Mammary epithelial cell (primary cell): ENCODE data around the gene DRICH1.

Experiments
- EZH2 ChIP-seq: IDR thresholded peaks from 2 replicates; pipeline ENCODE4 v1.6.1; 2012; ENCODE audit warnings: low read length, inconsistent platforms, borderline replicate concordance
- TF ChIP-seq, protein P1 (sequence below), 2 donors: IDR thresholded peaks in 1 of 2; conservative IDR thresholded peaks in 1 of 2; 2 replicates each; pipeline ENCODE4 v1.5.1; 2011 to 2012; ENCODE audit warnings: inconsistent platforms in 2 of 2, low read length in 2 of 2, mild to moderate bottlenecking in 2 of 2, control low read depth in 1 of 2, low read depth in 1 of 2; ENCODE audit not compliant: insufficient read depth in 1 of 2; ENCODE audit errors: extremely low read depth in 1 of 2

DNA sequence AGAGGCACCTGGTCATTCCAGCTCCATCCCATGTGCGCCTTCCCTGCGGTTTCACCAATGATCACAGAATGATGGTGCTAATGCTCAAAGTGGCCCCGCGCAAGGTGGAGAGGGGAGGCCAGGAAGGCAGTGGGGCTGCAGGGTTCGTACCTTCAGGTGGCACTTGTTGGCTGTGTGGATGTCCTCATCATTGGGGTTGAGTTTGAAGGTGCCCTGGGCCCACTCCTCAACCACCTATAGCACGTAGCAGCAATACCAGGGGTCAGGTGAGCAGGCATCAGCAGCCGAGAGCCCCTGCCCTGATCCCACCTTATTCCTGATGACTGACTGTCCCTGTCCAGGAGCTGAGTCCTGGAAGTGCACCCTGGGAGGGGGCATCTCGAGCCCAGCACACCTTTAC, 20.6 kb upstream of the DRICH1 start:
- TF ChIP-seq, protein P1, sequence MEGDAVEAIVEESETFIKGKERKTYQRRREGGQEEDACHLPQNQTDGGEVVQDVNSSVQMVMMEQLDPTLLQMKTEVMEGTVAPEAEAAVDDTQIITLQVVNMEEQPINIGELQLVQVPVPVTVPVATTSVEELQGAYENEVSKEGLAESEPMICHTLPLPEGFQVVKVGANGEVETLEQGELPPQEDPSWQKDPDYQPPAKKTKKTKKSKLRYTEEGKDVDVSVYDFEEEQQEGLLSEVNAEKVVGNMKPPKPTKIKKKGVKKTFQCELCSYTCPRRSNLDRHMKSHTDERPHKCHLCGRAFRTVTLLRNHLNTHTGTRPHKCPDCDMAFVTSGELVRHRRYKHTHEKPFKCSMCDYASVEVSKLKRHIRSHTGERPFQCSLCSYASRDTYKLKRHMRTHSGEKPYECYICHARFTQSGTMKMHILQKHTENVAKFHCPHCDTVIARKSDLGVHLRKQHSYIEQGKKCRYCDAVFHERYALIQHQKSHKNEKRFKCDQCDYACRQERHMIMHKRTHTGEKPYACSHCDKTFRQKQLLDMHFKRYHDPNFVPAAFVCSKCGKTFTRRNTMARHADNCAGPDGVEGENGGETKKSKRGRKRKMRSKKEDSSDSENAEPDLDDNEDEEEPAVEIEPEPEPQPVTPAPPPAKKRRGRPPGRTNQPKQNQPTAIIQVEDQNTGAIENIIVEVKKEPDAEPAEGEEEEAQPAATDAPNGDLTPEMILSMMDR (conservative IDR thresholded peaks at IDR 0.05 in 1 of 2, IDR thresholded peaks at IDR 0.05 in 1 of 2; ENCODE audit: extremely low read depth in 1 of 2, insufficient read depth in 1 of 2, low read depth in 1 of 2, low read length in 2 of 2) = no peak
- TF ChIP-seq EZH2 = no peak
